ENCODE measurements around the gene PIK3C2G. TPM values are rescaled to one million over a fixed set of nuclear protein-coding genes. Genes with fewer than 3 reads are reported as not detected.

PIK3C2G gene
- total and polyA plus RNA-seq, 10 of the 15 experiments (the other 5 are each of a cell fraction or from before 2014, with no cell fraction given) = not detected

DNA sequence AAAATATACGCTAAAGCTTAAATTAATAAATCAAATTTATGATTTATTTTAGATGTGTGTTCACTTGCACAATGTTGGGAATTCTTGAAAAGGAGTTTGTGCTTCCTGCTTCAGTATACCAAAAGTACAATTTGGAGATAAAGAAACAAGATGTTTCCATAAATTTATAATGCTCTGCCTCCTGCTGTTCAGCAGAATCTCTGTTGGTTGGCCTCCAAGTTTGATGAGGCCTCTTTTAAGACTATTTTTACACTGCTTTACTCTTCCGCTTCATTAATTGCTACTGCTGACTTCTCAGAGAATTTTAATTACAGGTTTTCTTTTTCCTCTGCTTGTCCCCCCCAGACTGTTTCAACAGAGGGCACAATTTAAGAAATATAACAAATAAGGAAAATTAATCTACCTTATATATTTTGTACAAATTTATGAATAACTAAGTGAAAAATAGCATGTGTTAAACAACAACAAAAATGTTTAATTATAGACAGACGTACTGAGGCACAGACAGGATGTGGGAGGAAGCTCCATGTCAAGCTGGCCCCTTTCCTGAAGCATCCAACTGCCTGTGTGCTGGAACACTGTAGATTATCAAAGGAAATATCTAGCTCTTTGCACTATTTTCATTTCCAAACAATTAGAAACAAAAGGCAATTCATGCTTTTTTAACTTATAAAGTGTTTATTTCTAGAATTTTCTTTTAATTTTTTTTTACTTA, 83.9 kb downstream of the PIK3C2G start:
- BruUV-seq (replicated peaks) = no TSS peak
- no peak overlapping the region for H3K9ac ChIP-seq (ENCODE audit: control insufficient read depth, insufficient read depth, low read length)
- no peaks in the 10 kb centered on the region for H4K20me1 ChIP-seq (ENCODE audit: control insufficient read depth, insufficient read depth)
- in situ Hi-C loops (cut with MboI) = no loop called here
- no peak for DNase-seq (ENCODE audit: low read depth, low spot score)
- no peaks in the 10 kb centered on the region for H3K79me2 ChIP-seq (ENCODE audit: control insufficient read depth, insufficient read depth, low read length)
- no peak for TF ChIP-seq ZSCAN29 (IDR thresholded peaks at IDR 0.05)
- no peak for ATAC-seq
- H3K4me3 ChIP-seq = no peak overlapping the region
- 16% methylated on average over 3 of the region's 3 CpGs for WGBS (ENCODE audit: insufficient coverage, insufficient replicate concordance, low lambda C conversion rate, missing lambda C conversion rate)
- FAIRE-seq = no peak
- no peak overlapping the region for H2AFZ ChIP-seq (ENCODE audit: control insufficient read depth, low read depth, low read length)
- no peaks in the 10 kb centered on the region for H3K9me3 ChIP-seq (replicated peaks; ENCODE audit: control insufficient read depth, insufficient read depth, low read length)
- ChIA-PET RAD21 (ENCODE audit: unreplicated experiment) (no interaction called here), POLR2A (no interaction called here), SMC1A (ENCODE audit: uncharacterized antibody, unreplicated experiment) (no interaction called here), CTCF (no interaction called here)
- H3K4me1 ChIP-seq (ENCODE audit: control insufficient read depth, insufficient read depth, low read length) = no peaks in the 10 kb centered on the region
- H3K27ac ChIP-seq (ENCODE audit: control insufficient read depth, insufficient read depth) = no peak overlapping the region
- H3K36me3 ChIP-seq (ENCODE audit: control insufficient read depth in 2 of 2, insufficient read depth in 2 of 2, low read length in 1 of 2) = no peaks in the 10 kb centered on the region
- H3K4me2 ChIP-seq (ENCODE audit: control insufficient read depth, insufficient read depth) = no peak overlapping the region
- H3K27me3 ChIP-seq (replicated peaks in 1 of 2; ENCODE audit: control insufficient read depth in 2 of 2, insufficient read depth in 2 of 2, low read length in 1 of 2) = no peaks in the 10 kb centered on the region
- intact Hi-C loops (cut with micrococcal nuclease; ENCODE audit: unreplicated experiment) = no loop called here

GRCh38 chr12:18352312-18352711, 91.0 kb downstream of the PIK3C2G start:
- Histone ChIP-seq H4K20me1 (ENCODE audit: control insufficient read depth, insufficient read depth) (no peaks in the 10 kb centered on the region), H3K4me1 (ENCODE audit: control insufficient read depth, insufficient read depth, low read length) (no peaks in the 10 kb centered on the region), H2AFZ (ENCODE audit: control insufficient read depth, low read depth, low read length) (no peak overlapping the region), H3K9ac (ENCODE audit: control insufficient read depth, insufficient read depth, low read length) (no peak overlapping the region), H3K9me3 (replicated peaks; ENCODE audit: control insufficient read depth, insufficient read depth, low read length) (no peaks in the 10 kb centered on the region), H3K27me3 (replicated peaks in 1 of 2; ENCODE audit: control insufficient read depth in 2 of 2, insufficient read depth in 2 of 2, low read length in 1 of 2) (no peaks in the 10 kb centered on the region; a peak in 1 of 4 replicates), H3K27ac (ENCODE audit: control insufficient read depth, insufficient read depth) (no peak overlapping the region), H3K4me2 (ENCODE audit: control insufficient read depth, insufficient read depth) (no peak overlapping the region), H3K36me3 (ENCODE audit: control insufficient read depth in 2 of 2, insufficient read depth in 2 of 2, low read length in 1 of 2) (no peaks in the 10 kb centered on the region), H3K4me3 (no peak overlapping the region), H3K79me2 (ENCODE audit: control insufficient read depth, insufficient read depth, low read length) (no peaks in the 10 kb centered on the region)
- RAD21 ChIA-PET (ENCODE audit: unreplicated experiment) = no interaction called here
- in situ Hi-C loops (cut with MboI) = no loop called here
- SMC1A ChIA-PET (ENCODE audit: uncharacterized antibody, unreplicated experiment) = no interaction called here
- BruUV-seq (replicated peaks) = no TSS peak
- no peak for DNase-seq (ENCODE audit: low read depth, low spot score)
- no peak for ATAC-seq
- intact Hi-C loops (cut with micrococcal nuclease; ENCODE audit: unreplicated experiment) = no loop called here
- WGBS (ENCODE audit: insufficient coverage, insufficient replicate concordance, low lambda C conversion rate, missing lambda C conversion rate) = 57% methylated on average over 5 of the region's 5 CpGs
- FAIRE-seq = no peak
- CTCF ChIA-PET = no interaction called here
- TF ChIP-seq, protein P1, sequence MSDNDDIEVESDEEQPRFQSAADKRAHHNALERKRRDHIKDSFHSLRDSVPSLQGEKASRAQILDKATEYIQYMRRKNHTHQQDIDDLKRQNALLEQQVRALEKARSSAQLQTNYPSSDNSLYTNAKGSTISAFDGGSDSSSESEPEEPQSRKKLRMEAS (IDR thresholded peaks at IDR 0.05; ENCODE audit: low read depth, low read length) = no peak
- POLR2A ChIA-PET = no interaction called here

Measured in GM12878 (cell line).